ENCODE measurements around the gene BTN1A1.
A peak's percentile ranks its signal among the peaks of the same experiment; 100 is the strongest.

BTN1A1 gene

DNA sequence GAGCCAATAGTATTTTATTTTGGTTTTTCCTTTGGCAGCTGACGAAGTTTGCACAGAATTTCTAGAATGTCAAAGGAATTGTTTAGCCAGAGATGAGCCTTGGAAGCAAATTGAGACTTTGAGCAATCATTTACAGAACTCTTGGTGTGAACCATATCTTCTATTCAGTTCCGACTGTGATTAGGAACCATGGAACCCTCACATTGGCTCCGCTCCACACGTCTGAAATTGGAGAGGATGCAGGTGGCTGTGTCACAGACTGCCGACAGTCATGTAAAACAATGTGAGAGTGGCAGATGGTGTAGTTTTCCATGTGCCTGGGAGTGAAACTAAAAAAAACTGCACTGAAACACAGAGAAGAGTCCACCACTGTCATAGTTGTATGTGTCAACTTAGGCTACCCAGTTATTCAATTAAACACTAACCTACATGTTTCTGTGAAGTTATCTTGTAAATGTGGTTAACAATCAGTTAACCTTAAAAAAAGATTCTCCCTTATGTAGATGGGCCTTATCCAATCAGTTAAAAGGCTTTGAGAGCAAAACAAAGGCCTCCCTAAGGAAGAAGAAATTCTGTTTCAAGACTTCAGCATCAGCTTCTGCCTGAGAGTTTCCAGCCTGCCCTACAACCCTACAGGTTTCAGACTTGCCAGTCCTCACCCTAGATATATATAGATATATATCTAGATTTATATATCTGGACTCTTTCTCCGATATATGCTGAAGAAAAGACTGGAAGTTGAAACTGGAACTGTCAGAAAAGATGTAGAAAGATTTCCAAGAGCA lies 34.8 kb downstream of the BTN1A1 start:
- ChIA-PET POLR2A (no interaction called here), CTCF (interaction anchor here (0.7 to 1.9 kb wide), 3 partner anchors 22 to 193 kb away, joined by 3 to 6 read pairs (median 3); no protein-coding TSS in a partner anchor)
- TF ChIP-seq ZBTB17 (tag by site-specific recombination; IDR thresholded peaks at IDR 0.05) (peak; percentile 60), PRDM1 (tag by site-specific recombination; IDR thresholded peaks at IDR 0.05) (peak; percentile 32; the same call in 1 of the 2 replicates), SCRT1 (tag by site-specific recombination; IDR thresholded peaks at IDR 0.05; ENCODE audit: borderline replicate concordance) (no peak)
- TF ChIP-seq, protein P1, sequence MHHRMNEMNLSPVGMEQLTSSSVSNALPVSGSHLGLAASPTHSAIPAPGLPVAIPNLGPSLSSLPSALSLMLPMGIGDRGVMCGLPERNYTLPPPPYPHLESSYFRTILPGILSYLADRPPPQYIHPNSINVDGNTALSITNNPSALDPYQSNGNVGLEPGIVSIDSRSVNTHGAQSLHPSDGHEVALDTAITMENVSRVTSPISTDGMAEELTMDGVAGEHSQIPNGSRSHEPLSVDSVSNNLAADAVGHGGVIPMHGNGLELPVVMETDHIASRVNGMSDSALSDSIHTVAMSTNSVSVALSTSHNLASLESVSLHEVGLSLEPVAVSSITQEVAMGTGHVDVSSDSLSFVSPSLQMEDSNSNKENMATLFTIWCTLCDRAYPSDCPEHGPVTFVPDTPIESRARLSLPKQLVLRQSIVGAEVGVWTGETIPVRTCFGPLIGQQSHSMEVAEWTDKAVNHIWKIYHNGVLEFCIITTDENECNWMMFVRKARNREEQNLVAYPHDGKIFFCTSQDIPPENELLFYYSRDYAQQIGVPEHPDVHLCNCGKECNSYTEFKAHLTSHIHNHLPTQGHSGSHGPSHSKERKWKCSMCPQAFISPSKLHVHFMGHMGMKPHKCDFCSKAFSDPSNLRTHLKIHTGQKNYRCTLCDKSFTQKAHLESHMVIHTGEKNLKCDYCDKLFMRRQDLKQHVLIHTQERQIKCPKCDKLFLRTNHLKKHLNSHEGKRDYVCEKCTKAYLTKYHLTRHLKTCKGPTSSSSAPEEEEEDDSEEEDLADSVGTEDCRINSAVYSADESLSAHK (tag by site-specific recombination; IDR thresholded peaks at IDR 0.05), result peak; percentile 94
- TF ChIP-seq, protein P2, sequence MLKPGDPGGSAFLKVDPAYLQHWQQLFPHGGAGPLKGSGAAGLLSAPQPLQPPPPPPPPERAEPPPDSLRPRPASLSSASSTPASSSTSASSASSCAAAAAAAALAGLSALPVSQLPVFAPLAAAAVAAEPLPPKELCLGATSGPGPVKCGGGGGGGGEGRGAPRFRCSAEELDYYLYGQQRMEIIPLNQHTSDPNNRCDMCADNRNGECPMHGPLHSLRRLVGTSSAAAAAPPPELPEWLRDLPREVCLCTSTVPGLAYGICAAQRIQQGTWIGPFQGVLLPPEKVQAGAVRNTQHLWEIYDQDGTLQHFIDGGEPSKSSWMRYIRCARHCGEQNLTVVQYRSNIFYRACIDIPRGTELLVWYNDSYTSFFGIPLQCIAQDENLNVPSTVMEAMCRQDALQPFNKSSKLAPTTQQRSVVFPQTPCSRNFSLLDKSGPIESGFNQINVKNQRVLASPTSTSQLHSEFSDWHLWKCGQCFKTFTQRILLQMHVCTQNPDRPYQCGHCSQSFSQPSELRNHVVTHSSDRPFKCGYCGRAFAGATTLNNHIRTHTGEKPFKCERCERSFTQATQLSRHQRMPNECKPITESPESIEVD (tag by site-specific recombination; IDR thresholded peaks at IDR 0.05), result 0 out of 2 replicates have a peak, but pooled peaks have one; percentile 43
- TF ChIP-seq, protein P3, sequence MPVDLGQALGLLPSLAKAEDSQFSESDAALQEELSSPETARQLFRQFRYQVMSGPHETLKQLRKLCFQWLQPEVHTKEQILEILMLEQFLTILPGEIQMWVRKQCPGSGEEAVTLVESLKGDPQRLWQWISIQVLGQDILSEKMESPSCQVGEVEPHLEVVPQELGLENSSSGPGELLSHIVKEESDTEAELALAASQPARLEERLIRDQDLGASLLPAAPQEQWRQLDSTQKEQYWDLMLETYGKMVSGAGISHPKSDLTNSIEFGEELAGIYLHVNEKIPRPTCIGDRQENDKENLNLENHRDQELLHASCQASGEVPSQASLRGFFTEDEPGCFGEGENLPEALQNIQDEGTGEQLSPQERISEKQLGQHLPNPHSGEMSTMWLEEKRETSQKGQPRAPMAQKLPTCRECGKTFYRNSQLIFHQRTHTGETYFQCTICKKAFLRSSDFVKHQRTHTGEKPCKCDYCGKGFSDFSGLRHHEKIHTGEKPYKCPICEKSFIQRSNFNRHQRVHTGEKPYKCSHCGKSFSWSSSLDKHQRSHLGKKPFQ (tag by site-specific recombination; IDR thresholded peaks at IDR 0.05), result peak; percentile 37; the same call in 1 of the 2 replicates
- no peaks in the 10 kb centered on the region for H3K9me3 ChIP-seq (ENCODE audit: control insufficient read depth, insufficient read depth, low read depth, low read length)
- no peak overlapping the region for H3K4me3 ChIP-seq (ENCODE audit: low read depth, low read length)
- peaks cover 5% of the 10 kb centered on the region; the same call in 1 of the 2 replicates for H3K4me1 ChIP-seq (ENCODE audit: control insufficient read depth, insufficient read depth, low read length)
- H3K36me3 ChIP-seq (ENCODE audit: control insufficient read depth in 2 of 2, insufficient read depth in 1 of 2, low read length in 2 of 2), result no peaks in the 10 kb centered on the region
- H3K27ac ChIP-seq (ENCODE audit: extremely low read depth, low read depth, low read length), result no peak overlapping the region

DNA sequence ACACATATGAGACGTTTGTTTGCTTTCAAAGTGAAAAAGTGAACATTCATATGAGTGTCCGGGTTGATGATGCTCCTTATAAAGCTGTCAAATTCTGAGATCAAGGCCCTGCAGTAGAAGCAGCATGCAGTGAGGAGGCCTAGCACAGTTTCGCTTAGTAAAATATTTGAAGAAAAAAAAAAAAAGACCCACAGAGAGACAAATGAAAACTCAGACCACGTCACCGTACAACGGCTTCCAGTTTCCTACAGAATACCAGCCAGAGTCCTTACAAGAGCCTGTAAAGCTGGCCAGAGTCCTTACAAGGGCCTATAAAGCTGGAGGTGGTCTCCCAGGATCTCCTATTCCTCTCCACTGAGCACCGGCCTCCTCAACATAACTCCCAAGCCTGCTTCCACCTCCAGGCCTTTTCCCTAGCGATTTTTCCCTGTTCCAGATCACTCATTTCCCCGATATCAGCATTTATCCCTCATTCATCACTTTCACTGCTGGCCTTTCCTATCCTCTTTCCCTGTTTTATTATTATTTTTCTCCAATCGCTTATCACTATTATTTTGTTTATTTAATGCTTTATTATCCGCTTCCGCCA lies 36.6 kb downstream of the BTN1A1 start:
- peak overlapping the region; percentile 76 for H3K4me3 ChIP-seq (ENCODE audit: low read depth, low read length)
- peaks cover 5% of the 10 kb centered on the region; the same call in 1 of the 2 replicates for H3K4me1 ChIP-seq (ENCODE audit: control insufficient read depth, insufficient read depth, low read length)
- no peaks in the 10 kb centered on the region for H3K9me3 ChIP-seq (ENCODE audit: control insufficient read depth, insufficient read depth, low read depth, low read length)
- H3K27ac ChIP-seq (ENCODE audit: extremely low read depth, low read depth, low read length), result peak overlapping the region; percentile 61
- ChIA-PET POLR2A (interaction anchor here (0.6 to 2.6 kb wide), 12 partner anchors 14 to 642 kb away, joined by 4 to 29 read pairs (median 8); a partner anchor contains a TSS), CTCF (interaction anchor here (0.7 to 2.7 kb wide), 7 partner anchors 14 to 207 kb away, joined by 3 to 9 read pairs (median 4); no protein-coding TSS in a partner anchor)
- H3K36me3 ChIP-seq (ENCODE audit: control insufficient read depth in 2 of 2, insufficient read depth in 1 of 2, low read length in 2 of 2), result peaks cover under 1 to 3% of the 10 kb centered on the region in 2 experiments; a peak in 1 of 3 replicates
- TF ChIP-seq, protein P4, sequence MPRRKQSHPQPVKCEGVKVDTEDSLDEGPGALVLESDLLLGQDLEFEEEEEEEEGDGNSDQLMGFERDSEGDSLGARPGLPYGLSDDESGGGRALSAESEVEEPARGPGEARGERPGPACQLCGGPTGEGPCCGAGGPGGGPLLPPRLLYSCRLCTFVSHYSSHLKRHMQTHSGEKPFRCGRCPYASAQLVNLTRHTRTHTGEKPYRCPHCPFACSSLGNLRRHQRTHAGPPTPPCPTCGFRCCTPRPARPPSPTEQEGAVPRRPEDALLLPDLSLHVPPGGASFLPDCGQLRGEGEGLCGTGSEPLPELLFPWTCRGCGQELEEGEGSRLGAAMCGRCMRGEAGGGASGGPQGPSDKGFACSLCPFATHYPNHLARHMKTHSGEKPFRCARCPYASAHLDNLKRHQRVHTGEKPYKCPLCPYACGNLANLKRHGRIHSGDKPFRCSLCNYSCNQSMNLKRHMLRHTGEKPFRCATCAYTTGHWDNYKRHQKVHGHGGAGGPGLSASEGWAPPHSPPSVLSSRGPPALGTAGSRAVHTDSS (tag by site-specific recombination; IDR thresholded peaks at IDR 0.05), result no peak
- no peak for TF ChIP-seq ZNF174 (tag by site-specific recombination; IDR thresholded peaks at IDR 0.05)
- TF ChIP-seq ZNF341 (tag by site-specific recombination; IDR thresholded peaks at IDR 0.05; ENCODE audit: low read depth), result peak; percentile 64
- peak; percentile 90 for TF ChIP-seq ZNF335 (tag by site-specific recombination; conservative IDR thresholded peaks at IDR 0.05)
- TF ChIP-seq ZNF660 (tag by site-specific recombination; IDR thresholded peaks at IDR 0.05), result 0 out of 2 replicates have a peak, but pooled peaks have one; percentile 10
- TF ChIP-seq MYNN (tag by site-specific recombination; IDR thresholded peaks at IDR 0.05; ENCODE audit: borderline replicate concordance), result no peak
- TF ChIP-seq SP3 (tag by site-specific recombination; IDR thresholded peaks at IDR 0.05), result no peak
- no peak for TF ChIP-seq ZSCAN23 (tag by site-specific recombination; IDR thresholded peaks at IDR 0.05)
- TF ChIP-seq ZNF76 (tag by site-specific recombination; IDR thresholded peaks at IDR 0.05; ENCODE audit: borderline replicate concordance, low read depth), result no peak
- TF ChIP-seq IKZF3 (tag by site-specific recombination; IDR thresholded peaks at IDR 0.05), result peak; percentile 87
- TF ChIP-seq KLF7 (tag by site-specific recombination; IDR thresholded peaks at IDR 0.05; ENCODE audit: borderline replicate concordance), result no peak
- TF ChIP-seq PRDM1 (tag by site-specific recombination; IDR thresholded peaks at IDR 0.05), result peak; percentile 98
- peak; percentile 48; the same call in 1 of the 2 replicates for TF ChIP-seq FEZF1 (tag by site-specific recombination; IDR thresholded peaks at IDR 0.05)
- TF ChIP-seq, protein P5, sequence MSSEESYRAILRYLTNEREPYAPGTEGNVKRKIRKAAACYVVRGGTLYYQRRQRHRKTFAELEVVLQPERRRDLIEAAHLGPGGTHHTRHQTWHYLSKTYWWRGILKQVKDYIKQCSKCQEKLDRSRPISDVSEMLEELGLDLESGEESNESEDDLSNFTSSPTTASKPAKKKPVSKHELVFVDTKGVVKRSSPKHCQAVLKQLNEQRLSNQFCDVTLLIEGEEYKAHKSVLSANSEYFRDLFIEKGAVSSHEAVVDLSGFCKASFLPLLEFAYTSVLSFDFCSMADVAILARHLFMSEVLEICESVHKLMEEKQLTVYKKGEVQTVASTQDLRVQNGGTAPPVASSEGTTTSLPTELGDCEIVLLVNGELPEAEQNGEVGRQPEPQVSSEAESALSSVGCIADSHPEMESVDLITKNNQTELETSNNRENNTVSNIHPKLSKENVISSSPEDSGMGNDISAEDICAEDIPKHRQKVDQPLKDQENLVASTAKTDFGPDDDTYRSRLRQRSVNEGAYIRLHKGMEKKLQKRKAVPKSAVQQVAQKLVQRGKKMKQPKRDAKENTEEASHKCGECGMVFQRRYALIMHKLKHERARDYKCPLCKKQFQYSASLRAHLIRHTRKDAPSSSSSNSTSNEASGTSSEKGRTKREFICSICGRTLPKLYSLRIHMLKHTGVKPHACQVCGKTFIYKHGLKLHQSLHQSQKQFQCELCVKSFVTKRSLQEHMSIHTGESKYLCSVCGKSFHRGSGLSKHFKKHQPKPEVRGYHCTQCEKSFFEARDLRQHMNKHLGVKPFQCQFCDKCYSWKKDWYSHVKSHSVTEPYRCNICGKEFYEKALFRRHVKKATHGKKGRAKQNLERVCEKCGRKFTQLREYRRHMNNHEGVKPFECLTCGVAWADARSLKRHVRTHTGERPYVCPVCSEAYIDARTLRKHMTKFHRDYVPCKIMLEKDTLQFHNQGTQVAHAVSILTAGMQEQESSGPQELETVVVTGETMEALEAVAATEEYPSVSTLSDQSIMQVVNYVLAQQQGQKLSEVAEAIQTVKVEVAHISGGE (tag by site-specific recombination; conservative IDR thresholded peaks at IDR 0.05; ENCODE audit: low read depth), result peak; percentile 6; the same call in 1 of the 2 replicates
